A673 (cell line): ENCODE results near the gene SPOCD1. TPM values are rescaled to one million over a fixed set of nuclear protein-coding genes. Genes with fewer than 3 reads are reported as not detected.

Source experiments
- BruUV-seq: library from RNA; stranded (reverse); fragments of 400-500 nt; replicated peaks from 2 replicates; lab custom pipeline; 2021; lab: Mats Ljungman, UMichigan
- CTCF ChIA-PET: fragments of 300-600 bp; sonication (Branson Sonifier 250); formaldehyde crosslinking; loops from one replicate; lab custom pipeline; 2022; ENCODE audit warnings: antibody characterized with exemption; lab: Charles Lee
- POLR2A ChIA-PET: fragments of 300-600 bp; sonication (Branson Sonifier 250); formaldehyde crosslinking; loops from one replicate; lab custom pipeline; 2022; ENCODE audit warnings: antibody characterized with exemption; ENCODE audit not compliant: low non-redundant PET; lab: Charles Lee
- DNase-seq: peaks from one replicate; pipeline ENCODE4 v3.0.0-alpha.2; 2015; ENCODE audit warnings: low spot score
- H3K27ac ChIP-seq: fragments of 200-600 bp; sonication (generic); 2 replicates; pipeline ENCODE4 v1.5.1; 2016; ENCODE audit warnings: mixed run types, low read depth, mild to moderate bottlenecking, mixed read lengths, antibody characterized with exemption, low read length; ENCODE audit not compliant: poor library complexity, severe bottlenecking
- H3K27me3 ChIP-seq: fragments of 200-600 bp; sonication (generic); replicated peaks from 2 replicates; pipeline ENCODE4 v1.6.1; 2017; ENCODE audit warnings: mixed run types, low read depth, mild to moderate bottlenecking, mixed read lengths, antibody characterized with exemption, low read length; ENCODE audit not compliant: insufficient read depth, poor library complexity
- H3K36me3 ChIP-seq: fragments of 200-600 bp; sonication (generic); 2 replicates; pipeline ENCODE4 v1.6.1; 2016; ENCODE audit warnings: mixed run types, mild to moderate bottlenecking, mixed read lengths, antibody characterized with exemption, low read length; ENCODE audit not compliant: insufficient read depth, poor library complexity, severe bottlenecking
- H3K4me1 ChIP-seq: fragments of 200-600 bp; sonication (generic); 2 replicates; pipeline ENCODE4 v1.6.1; 2017; ENCODE audit warnings: mixed run types, mild to moderate bottlenecking, mixed read lengths, antibody characterized with exemption, low read length; ENCODE audit not compliant: insufficient read depth, poor library complexity, severe bottlenecking
- H3K4me3 ChIP-seq: fragments of 200-600 bp; sonication (generic); 2 replicates; pipeline ENCODE4 v1.5.1; 2016; ENCODE audit warnings: low read depth, mixed run types, mild to moderate bottlenecking, mixed read lengths, low read length; ENCODE audit not compliant: poor library complexity, severe bottlenecking
- H3K9me3 ChIP-seq: fragments of 200-600 bp; sonication (generic); 2 replicates; pipeline ENCODE4 v1.6.1; 2016; ENCODE audit warnings: mixed run types, low read depth, mild to moderate bottlenecking, mixed read lengths, antibody characterized with exemption, low read length; ENCODE audit not compliant: poor library complexity, severe bottlenecking
- EZH2 ChIP-seq: fragments of 200-600 bp; sonication (generic); IDR thresholded peaks from 2 replicates; pipeline ENCODE4 v1.6.1; 2017; ENCODE audit warnings: borderline replicate concordance, low read depth, mild to moderate bottlenecking, mixed read lengths, antibody characterized with exemption, low read length; ENCODE audit not compliant: poor library complexity, severe bottlenecking
- intact Hi-C: fragments of 100-400 bp; cut with micrococcal nuclease; formaldehyde crosslinking; loops from one replicate; pipeline ENCODE4 v1.10.0; 2022; ENCODE audit not compliant: unreplicated experiment
- total RNA-seq: library from RNA; stranded (reverse); gene quantifications from 2 replicates; pipeline ENCODE4 v1.2.3, GENCODE V29; 2021
- TF ChIP-seq, protein P1 (sequence below): fragments of 300-800, 200-600 bp; sonication (generic); conservative IDR thresholded peaks from 2 replicates; pipeline ENCODE4 v1.5.1; 2017; ENCODE audit warnings: low read depth, mild to moderate bottlenecking, antibody characterized with exemption, low read length, moderate library complexity, mixed read lengths

The SPOCD1 gene
- total RNA-seq, 1 experiment from 2014 or later, result 0.58 TPM

DNA sequence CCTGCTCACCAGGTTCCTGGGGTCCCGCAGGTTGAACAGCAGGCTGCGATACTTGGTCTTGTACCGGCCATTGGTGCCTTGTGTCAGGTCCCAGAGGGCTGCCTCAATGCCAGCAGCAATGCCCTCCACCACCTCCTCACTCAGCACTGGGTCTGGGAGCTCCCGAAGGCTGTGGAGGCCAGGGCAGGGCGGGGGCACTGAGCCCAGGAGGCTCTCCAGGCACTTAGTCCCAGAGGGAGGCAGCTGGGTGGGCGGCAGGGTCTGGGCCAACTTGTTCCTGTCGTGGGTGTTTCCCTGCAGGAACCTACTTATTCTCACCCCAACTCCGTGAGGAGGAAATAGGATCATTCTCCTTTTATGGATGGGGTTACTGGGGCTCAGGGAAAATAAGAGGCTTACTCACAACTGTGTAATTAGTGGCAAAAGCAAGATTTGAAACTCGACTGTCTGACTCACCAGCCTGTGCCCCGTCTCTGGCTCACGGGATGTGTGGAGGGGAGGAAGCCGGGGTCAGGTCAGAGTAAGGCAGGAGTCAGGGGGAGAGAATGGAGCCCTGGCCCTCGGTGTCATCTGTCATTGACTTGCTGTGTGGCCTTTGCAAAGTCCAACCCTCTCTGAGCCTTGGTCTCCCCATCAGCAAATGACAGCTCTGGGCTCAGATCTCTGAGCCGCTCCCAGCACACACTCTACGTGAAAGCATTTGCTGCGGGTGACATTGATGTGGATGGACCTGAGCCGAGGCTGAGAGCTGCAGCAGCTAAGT is 17.2 kb downstream of the SPOCD1 start:
- POLR2A ChIA-PET, result interaction anchor here (0.6 kb wide), 1 partner anchor 397 kb away, joined by 3 read pairs; no protein-coding TSS in a partner anchor
- intact Hi-C loops, result loop anchor here (5.0 kb wide), 1 partner anchor 164 kb away; no protein-coding TSS in a partner anchor
- H3K9me3 ChIP-seq, result no peaks in the 10 kb centered on the region
- CTCF ChIA-PET, result interaction anchor here (1.0 to 1.6 kb wide), 2 partner anchors 9 to 165 kb away, joined by 3 to 6 read pairs; no protein-coding TSS in a partner anchor
- BruUV-seq, result no TSS peak
- H3K27ac ChIP-seq, result peak overlapping the region; percentile 14
- peaks cover 48% of the 10 kb centered on the region for H3K4me1 ChIP-seq
- no peak for TF ChIP-seq EZH2
- TF ChIP-seq, protein P1, sequence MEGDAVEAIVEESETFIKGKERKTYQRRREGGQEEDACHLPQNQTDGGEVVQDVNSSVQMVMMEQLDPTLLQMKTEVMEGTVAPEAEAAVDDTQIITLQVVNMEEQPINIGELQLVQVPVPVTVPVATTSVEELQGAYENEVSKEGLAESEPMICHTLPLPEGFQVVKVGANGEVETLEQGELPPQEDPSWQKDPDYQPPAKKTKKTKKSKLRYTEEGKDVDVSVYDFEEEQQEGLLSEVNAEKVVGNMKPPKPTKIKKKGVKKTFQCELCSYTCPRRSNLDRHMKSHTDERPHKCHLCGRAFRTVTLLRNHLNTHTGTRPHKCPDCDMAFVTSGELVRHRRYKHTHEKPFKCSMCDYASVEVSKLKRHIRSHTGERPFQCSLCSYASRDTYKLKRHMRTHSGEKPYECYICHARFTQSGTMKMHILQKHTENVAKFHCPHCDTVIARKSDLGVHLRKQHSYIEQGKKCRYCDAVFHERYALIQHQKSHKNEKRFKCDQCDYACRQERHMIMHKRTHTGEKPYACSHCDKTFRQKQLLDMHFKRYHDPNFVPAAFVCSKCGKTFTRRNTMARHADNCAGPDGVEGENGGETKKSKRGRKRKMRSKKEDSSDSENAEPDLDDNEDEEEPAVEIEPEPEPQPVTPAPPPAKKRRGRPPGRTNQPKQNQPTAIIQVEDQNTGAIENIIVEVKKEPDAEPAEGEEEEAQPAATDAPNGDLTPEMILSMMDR, result no peak
- peak; percentile 72 for DNase-seq
- H3K27me3 ChIP-seq, result no peaks in the 10 kb centered on the region
- H3K4me3 ChIP-seq, result no peak overlapping the region
- no peaks in the 10 kb centered on the region for H3K36me3 ChIP-seq

DNA sequence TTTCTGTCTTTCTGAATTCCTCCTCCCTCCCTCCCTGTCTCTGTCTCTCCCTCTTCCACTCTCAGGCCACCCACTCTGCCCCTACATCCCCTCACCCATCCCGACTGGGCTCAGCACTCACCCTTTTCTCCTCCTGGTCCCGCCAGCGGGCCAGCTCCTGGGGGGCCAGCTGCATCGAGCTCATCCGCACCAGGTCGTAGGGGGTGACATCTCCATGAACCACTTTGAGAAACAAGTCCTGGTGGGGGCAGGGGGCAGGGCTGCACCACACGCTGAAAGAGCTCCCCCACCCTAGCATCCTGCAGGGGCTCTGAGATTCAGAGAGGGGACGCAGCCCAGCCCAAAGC is 17.8 kb downstream of the SPOCD1 start:
- H3K27me3 ChIP-seq, result no peaks in the 10 kb centered on the region
- CTCF ChIA-PET, result interaction anchor here (1.0 kb wide), 1 partner anchor 166 kb away, joined by 3 read pairs; no protein-coding TSS in a partner anchor
- intact Hi-C loops, result loop anchor here (5.0 kb wide), 1 partner anchor 164 kb away; no protein-coding TSS in a partner anchor
- no peaks in the 10 kb centered on the region for H3K9me3 ChIP-seq
- no peak for TF ChIP-seq EZH2
- TF ChIP-seq, protein P1, result no peak
- no peak for DNase-seq
- BruUV-seq, result no TSS peak
- no peaks in the 10 kb centered on the region for H3K36me3 ChIP-seq
- H3K4me3 ChIP-seq, result no peak overlapping the region
- POLR2A ChIA-PET, result no interaction called here
- peaks cover 48% of the 10 kb centered on the region for H3K4me1 ChIP-seq
- H3K27ac ChIP-seq, result no peak overlapping the region

DNA sequence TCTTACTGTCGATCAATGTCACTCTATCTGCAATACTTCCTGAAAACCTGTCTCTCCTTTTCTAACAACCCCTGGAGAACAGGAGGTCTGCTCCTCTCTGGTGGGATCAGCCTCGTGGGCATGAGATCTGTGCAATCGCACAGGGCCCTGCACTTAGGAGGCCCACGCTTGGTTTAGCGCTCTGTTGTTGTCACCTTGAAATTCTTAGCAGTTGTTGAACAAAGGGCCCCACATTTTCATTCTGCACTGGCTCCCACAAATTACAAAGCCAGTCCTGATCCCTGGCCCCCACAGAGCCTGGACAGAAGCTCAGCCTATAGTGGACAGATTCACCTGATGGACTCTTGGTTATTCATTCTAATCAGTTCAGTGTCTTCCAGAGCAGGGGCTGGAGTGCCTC is 18.6 kb downstream of the SPOCD1 start:
- H3K9me3 ChIP-seq, result no peaks in the 10 kb centered on the region
- no peaks in the 10 kb centered on the region for H3K27me3 ChIP-seq
- no peak overlapping the region for H3K4me3 ChIP-seq
- intact Hi-C loops, result loop anchor here (5.0 kb wide), 1 partner anchor 165 kb away; no protein-coding TSS in a partner anchor
- POLR2A ChIA-PET, result no interaction called here
- H3K4me1 ChIP-seq, result peaks cover 41% of the 10 kb centered on the region
- no TSS peak for BruUV-seq
- no peak for DNase-seq
- no peaks in the 10 kb centered on the region for H3K36me3 ChIP-seq
- CTCF ChIA-PET, result no interaction called here
- no peak for TF ChIP-seq EZH2
- TF ChIP-seq, protein P1, result no peak
- H3K27ac ChIP-seq, result no peak overlapping the region
